Fibroblast of villous mesenchyme (primary cell): ENCODE results near the gene KCNN2. TPM values are rescaled to one million over a fixed set of nuclear protein-coding genes. Genes with fewer than 3 reads are reported as not detected.

Source experiments
- DNase-seq: peaks from one replicate; pipeline ENCODE4 v3.0.0-alpha.2; 2010; ENCODE audit warnings: low read depth
- H3K4me3 ChIP-seq: 2 replicates; pipeline ENCODE4 v1.5.1; 2011; ENCODE audit warnings: low read depth, mild to moderate bottlenecking, low read length
- total RNA-seq: library from RNA; depleted of rRNA; stranded (reverse); fragments of >200 nt; gene quantifications from 2 replicates; pipeline ENCODE4 v1.2.3, GENCODE V29; 2012
- TF ChIP-seq, protein P1 (sequence below): IDR thresholded peaks from 2 replicates; pipeline ENCODE4 v1.5.1; 2012; ENCODE audit warnings: low read depth, mild to moderate bottlenecking, low read length; ENCODE audit not compliant: insufficient read depth

The KCNN2 gene
- total RNA-seq, 1 donor = 2.6 TPM

DNA sequence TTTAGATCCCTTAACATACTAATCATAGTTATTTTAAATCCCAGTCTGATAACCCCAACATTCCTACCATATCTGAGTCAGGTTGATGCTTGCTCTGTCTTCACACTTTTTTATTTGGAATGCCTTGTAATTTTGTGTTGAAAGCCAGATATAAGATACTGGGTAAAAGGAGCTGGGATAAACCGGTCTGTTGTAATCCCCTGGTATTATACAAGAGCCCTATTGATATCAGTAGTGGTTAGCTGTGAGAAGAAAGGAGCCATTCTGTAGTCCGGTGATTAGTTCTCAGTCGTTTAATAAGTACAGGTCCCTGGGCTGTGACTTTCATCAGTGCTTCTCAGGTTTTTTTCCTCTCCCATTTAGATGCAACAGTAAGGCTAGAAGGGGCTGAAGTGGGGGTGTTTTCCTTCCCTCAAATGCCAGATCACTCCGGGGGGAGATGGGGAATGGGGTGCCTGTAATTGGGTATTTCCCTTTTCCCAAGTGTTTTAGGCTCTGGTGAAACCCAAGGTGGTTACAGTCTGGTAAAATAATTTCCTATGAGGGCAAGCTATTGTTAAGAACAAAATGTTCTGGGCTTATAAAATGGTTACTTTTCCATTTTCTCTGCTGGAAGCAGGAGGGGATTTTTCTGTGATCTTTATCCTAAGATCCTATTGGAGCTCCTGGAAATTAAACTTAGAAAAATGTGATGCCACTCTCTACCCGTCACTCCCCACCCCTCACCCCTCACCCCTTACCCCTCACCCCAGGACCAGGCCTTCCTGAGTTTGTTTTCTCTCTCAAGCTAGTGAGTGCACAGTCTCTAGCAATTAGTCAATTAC, 72.7 kb downstream of the KCNN2 start:
- peak; percentile 63 for DNase-seq
- TF ChIP-seq, protein P1, sequence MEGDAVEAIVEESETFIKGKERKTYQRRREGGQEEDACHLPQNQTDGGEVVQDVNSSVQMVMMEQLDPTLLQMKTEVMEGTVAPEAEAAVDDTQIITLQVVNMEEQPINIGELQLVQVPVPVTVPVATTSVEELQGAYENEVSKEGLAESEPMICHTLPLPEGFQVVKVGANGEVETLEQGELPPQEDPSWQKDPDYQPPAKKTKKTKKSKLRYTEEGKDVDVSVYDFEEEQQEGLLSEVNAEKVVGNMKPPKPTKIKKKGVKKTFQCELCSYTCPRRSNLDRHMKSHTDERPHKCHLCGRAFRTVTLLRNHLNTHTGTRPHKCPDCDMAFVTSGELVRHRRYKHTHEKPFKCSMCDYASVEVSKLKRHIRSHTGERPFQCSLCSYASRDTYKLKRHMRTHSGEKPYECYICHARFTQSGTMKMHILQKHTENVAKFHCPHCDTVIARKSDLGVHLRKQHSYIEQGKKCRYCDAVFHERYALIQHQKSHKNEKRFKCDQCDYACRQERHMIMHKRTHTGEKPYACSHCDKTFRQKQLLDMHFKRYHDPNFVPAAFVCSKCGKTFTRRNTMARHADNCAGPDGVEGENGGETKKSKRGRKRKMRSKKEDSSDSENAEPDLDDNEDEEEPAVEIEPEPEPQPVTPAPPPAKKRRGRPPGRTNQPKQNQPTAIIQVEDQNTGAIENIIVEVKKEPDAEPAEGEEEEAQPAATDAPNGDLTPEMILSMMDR = no peak
- H3K4me3 ChIP-seq = no peak overlapping the region

DNA sequence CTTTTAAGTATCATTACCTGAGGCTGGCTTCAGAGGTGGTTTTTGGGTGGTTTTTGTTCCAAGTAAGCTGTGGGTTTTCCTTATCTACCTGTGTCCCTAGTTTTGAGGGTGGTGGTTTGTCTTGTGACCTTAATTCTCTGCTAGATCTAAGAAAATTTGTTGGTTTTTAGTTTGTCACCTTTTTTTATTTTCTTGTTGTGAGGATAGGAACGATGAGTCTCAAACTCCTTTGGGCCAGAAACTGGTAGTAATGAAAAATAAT, 73.3 kb downstream of the KCNN2 start:
- TF ChIP-seq, protein P1 = no peak

DNA sequence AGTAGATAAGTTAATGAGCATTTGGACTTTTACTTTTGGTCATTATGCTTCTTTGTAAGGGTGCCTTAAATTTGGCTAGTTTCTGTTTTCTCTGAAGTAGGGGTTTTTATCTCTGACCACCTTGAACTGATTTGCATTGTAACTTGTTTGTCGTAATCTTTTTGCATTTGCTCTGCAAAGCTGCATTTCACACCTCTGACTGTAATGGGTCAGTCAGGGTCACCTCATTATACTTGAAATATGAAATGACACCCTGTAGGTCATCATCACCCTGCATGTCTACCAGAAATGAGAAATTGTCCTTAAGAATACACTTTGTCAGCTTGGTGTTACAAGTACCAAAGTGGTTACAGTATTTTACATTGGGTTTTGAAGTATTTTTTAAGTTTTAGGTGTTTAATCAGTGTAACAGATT, 74.0 kb downstream of the KCNN2 start:
- H3K4me3 ChIP-seq = no peak overlapping the region
- TF ChIP-seq, protein P1 = no peak
- DNase-seq = no peak

More for the DNA sequence above, 73.3 kb downstream of the KCNN2 start:
- no peak overlapping the region for H3K4me3 ChIP-seq
- DNase-seq = no peak

DNA sequence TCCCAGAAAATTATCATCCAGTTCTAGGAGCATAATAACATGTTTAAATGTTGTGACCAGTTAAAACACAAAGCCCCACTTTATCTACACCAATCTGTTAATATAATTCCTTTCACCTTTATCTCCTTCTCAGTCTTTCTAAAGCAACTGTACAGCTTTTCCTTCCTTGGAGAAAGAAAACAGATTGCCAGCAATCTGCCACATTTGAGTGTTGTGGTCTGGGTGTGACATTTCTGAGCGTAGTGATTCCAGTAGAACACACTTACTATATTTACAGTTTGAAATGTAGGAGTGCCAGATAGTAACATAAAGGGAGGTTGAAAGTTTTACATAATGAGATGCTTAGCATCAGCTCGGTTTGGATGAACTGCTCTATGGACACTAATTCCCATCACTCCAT, 76.1 kb downstream of the KCNN2 start:
- no peak overlapping the region for H3K4me3 ChIP-seq
- no peak for DNase-seq
- TF ChIP-seq, protein P1 = no peak

DNA sequence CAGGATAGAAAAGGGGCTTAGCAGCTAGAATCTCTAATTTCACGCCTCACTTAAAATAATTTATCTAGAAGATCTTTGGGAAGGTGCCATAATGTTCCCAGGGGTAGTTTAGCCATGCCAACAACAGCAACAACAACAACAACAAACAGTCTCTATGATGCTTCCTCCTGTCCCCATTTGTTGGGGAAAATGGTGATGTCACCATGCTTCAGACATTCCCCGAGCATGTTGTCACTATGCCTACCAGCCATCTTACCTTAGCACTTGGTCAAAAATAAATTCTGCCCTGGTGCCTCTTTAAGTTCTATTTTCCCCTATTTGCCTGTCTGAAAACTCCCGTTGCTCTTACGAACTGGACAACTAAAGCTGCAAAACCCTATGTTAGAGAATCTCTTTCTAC, 76.6 kb downstream of the KCNN2 start:
- no peak overlapping the region for H3K4me3 ChIP-seq
- TF ChIP-seq, protein P1 = no peak
- no peak for DNase-seq

DNA sequence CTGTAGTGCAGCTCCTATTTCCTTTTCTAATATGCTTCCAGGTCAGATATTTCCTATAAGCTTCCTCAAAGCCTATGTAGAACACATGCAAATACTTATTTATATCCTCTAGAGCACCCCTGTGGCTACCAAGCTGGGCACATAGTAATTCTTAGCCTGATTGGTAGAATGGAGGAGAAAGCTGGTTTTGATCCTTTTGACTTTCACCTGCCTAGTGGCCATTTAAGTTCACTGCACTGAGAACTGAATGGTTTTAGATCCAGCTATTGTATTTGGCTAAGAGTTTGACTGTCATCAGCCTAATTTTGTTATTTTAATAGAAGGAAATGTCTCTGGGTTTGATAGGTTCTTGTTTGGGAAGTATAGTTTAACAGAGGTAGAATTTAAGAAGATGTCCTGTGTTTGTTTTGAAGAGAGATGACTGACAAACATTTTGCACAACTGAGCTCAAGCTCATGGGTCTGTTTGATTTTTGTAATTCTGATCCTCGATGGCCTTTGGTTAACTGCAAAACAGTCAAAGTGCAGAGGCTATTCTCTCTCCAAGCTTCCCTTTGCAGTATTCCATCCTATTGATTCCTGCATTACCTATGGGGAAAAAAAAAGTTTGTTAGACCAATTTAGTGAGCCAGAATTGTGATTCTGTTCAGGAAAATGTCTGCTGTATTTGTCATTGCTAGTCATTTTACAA, 85.4 kb downstream of the KCNN2 start:
- H3K4me3 ChIP-seq = no peak overlapping the region
- no peak for DNase-seq
- TF ChIP-seq, protein P1 = peak; percentile 31
